HG02623 (cell line): ENCODE results near the gene TEX54.

ENCODE experiments used
- ATAC-seq: cut with Tn5 transposase; IDR thresholded peaks from one replicate; pipeline ENCODE4 v1.9.1; 2021; ENCODE audit warnings: moderate library complexity; ENCODE audit not compliant: unreplicated experiment

Gene TEX54

DNA sequence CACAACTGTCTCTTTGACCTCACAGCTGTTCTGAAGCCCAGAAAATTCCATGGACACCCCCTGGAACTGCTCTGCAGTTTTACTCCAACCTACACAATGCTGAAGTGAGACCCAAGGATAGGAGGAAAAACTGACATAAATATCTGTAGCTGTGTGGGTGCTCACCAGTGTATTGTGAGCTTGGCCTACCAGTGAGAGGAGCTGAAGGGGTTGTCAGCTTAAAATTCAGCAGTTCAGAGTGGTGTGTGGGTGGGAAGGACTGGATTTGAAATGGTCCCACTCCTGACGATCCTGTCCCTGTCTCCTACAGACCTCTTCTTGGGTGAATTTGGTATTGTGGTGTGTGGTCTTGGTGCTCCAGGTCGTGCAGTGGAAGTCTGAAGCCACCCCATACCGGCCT is 43.1 kb downstream of the TEX54 start:
- no peak for ATAC-seq

GRCh38 chr11:62788991-62789390 is 43.6 kb downstream of the TEX54 start:
- ATAC-seq: no peak

GRCh38 chr11:62787005-62787759 is 45.5 kb downstream of the TEX54 start, which contains the start of gene TMEM179B:
Gene TMEM179B (plus strand): TSS chr11:62787402. CDS start chr11:62787432, 30 bp downstream.
- peak; percentile 57 for ATAC-seq

- peak; percentile 67 for ATAC-seq
Observed at GRCh38 chr11:62786318-62787004, 46.2 kb downstream of the TEX54 start.

DNA sequence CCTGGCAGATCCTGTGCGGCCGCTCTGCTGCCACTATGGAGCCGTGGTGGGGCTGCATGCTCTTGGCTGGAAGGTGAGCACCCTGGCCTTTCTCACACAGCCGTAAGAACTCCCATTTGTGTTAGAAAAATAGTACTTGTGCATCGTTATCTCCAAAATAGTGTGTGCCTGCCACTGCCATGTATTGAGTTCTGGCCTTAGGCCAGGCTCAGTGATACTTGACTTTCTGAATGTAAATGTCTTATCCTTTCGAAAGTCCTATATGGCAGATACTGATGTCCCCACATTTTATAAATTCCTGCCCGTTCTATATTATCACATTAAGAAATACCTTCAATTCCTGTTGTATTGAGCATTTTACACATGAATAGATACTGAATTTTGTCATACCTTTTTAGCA is 49.9 kb downstream of the TEX54 start:
- no peak for ATAC-seq
